Upper lobe of left lung (tissue), 4 donors: ENCODE data around the gene BNC2.

ENCODE experiments used
- CTCF ChIP-seq, 6 experiments: fragments of 450-650 bp in 4 of 6; fragments of 200-600 bp in 2 of 6; sonication (generic) in 2 of 6; IDR thresholded peaks; one replicate each; pipeline ENCODE4 v1.5.1; 2016 to 2019; ENCODE audit warnings: antibody characterized with exemption in 6 of 6
- POLR2A ChIP-seq, 4 donors: fragments of 450-650 bp; IDR thresholded peaks; one replicate each; pipeline ENCODE4 v1.5.1; 2016 to 2017; ENCODE audit warnings: antibody characterized with exemption in 4 of 4, mild to moderate bottlenecking in 2 of 4
- POLR2AphosphoS5 ChIP-seq, 2 donors: sonication (generic); formaldehyde crosslinking; IDR thresholded peaks; one replicate each; pipeline ENCODE4 v1.5.1; 2017; ENCODE audit warnings: antibody characterized with exemption in 2 of 2

GRCh38 chr9:16752601-16753000, 117.9 kb downstream of the BNC2 start:
- TF ChIP-seq CTCF (IDR thresholded peaks at IDR 0.05) = no peak
- TF ChIP-seq POLR2AphosphoS5 (IDR thresholded peaks at IDR 0.05) = no peak
- TF ChIP-seq POLR2A (IDR thresholded peaks at IDR 0.05) = no peak
